K562 (cell line): Measurements from ENCODE around the gene CD55. TPM values are rescaled to one million over a fixed set of nuclear protein-coding genes. Genes with fewer than 3 reads are reported as not detected.

ENCODE experiments used
- ATF1 ChIP-seq, 2 experiments: fragments of 450-650 bp in 1 of 2; IDR thresholded peaks; 2 replicates each; pipeline ENCODE4 v1.6.1; 2016; ENCODE audit warnings: missing compliant biosample characterization in 1 of 2, missing genetic modification characterization in 1 of 2
- BRD9 ChIP-seq: fragments of 450-650 bp; IDR thresholded peaks from 2 replicates; pipeline ENCODE4 v1.6.1; 2018; ENCODE audit warnings: low read depth; ENCODE audit not compliant: partially characterized antibody
- CBFA2T2 ChIP-seq: fragments of 450-650 bp; conservative IDR thresholded peaks from 2 replicates; pipeline ENCODE4 v1.6.1; 2017; ENCODE audit warnings: mild to moderate bottlenecking
- CBX1 ChIP-seq: sonication (generic); IDR thresholded peaks from 2 replicates; pipeline ENCODE4 v1.6.1; 2016; ENCODE audit warnings: antibody characterized with exemption, low read depth, mild to moderate bottlenecking
- CHAMP1 ChIP-seq: fragments of 450-650 bp; IDR thresholded peaks from 2 replicates; pipeline ENCODE4 v1.6.1; 2016; ENCODE audit warnings: mild to moderate bottlenecking
- ETV5 ChIP-seq: sonication (generic); formaldehyde crosslinking; IDR thresholded peaks from 2 replicates; pipeline ENCODE4 v1.4.0; 2020; ENCODE audit warnings: low read depth, mild to moderate bottlenecking, missing genetic modification reagents
- MCM5 ChIP-seq: fragments of 450-650 bp; IDR thresholded peaks from 2 replicates; pipeline ENCODE4 v1.6.1; 2016; ENCODE audit warnings: low read depth
- NBN ChIP-seq: fragments of 450-650 bp; IDR thresholded peaks from 2 replicates; pipeline ENCODE4 v1.6.1; 2016; ENCODE audit warnings: low read depth, mild to moderate bottlenecking
- NR0B1 ChIP-seq: fragments of 450-650 bp; IDR thresholded peaks from one replicate; pipeline ENCODE4 v1.6.1; 2018; ENCODE audit warnings: mild to moderate bottlenecking, moderate library complexity; ENCODE audit not compliant: partially characterized antibody
- ZBED1 ChIP-seq: IDR thresholded peaks from 2 replicates; pipeline ENCODE4 v1.6.1; 2014
- ZBTB40 ChIP-seq, 2 experiments: fragments of 450-650 bp in 1 of 2; sonication (generic) in 1 of 2; formaldehyde crosslinking in 1 of 2; IDR thresholded peaks; 2 replicates each; pipeline versions ENCODE4 v1.7.1 to v1.9.0; 2016 to 2022; ENCODE audit warnings: inconsistent platforms in 1 of 2, mild to moderate bottlenecking in 1 of 2, missing genetic modification reagents in 1 of 2
- ZNF124 ChIP-seq: sonication (generic); formaldehyde crosslinking; IDR thresholded peaks from 2 replicates; pipeline ENCODE4 v1.8.1; 2022; ENCODE audit warnings: missing genetic modification reagents
- ZNF57 ChIP-seq: fragments of 450-650 bp; formaldehyde crosslinking; IDR thresholded peaks from 2 replicates; pipeline ENCODE4 v1.4.0; 2020; ENCODE audit warnings: mild to moderate bottlenecking, moderate library complexity
- ZNF586 ChIP-seq: fragments of 450-650 bp; formaldehyde crosslinking; conservative IDR thresholded peaks from 2 replicates; pipeline ENCODE4 v1.4.0; 2020; ENCODE audit warnings: mild to moderate bottlenecking, moderate library complexity
- ZNF830 ChIP-seq: fragments of 250-450 bp; sonication (Bioruptor Pico); IDR thresholded peaks from 2 replicates; pipeline ENCODE4 v1.5.0; 2021; ENCODE audit warnings: mild to moderate bottlenecking
- polyA plus RNA-seq, 8 experiments: library from polyadenylated mRNA; depleted of rRNA in 4 of 8; stranded (reverse) in 5 of 8; unstranded in 3 of 8; fragments of >200 nt; fragmentation: Nextera tagmentation in 2 of 8; fragmentation: Illumina TruSeq in 1 of 8; extraction: Ambion mirVana in 2 of 8; extraction: Trizol in 1 of 8; gene quantifications; 2 replicates each; pipeline versions ENCODE4 v1.2.1 to v1.2.3, GENCODE V29; 2011 to 2014; ENCODE audit warnings: inconsistent platforms in 1 of 8, missing spikeins in 1 of 8
- total RNA-seq, 7 experiments: library from RNA; depleted of rRNA in 6 of 7; stranded (reverse); fragments of >200 nt in 6 of 7; fragmentation: Illumina TruSeq in 2 of 7; extraction: Trizol in 2 of 7; gene quantifications; 2 replicates each; pipeline versions ENCODE4 v1.2.1 to v1.2.3, GENCODE V29; 2011 to 2021; ENCODE audit warnings: low replicate concordance in 1 of 7

Gene CD55
- total and polyA plus RNA-seq, 9 of the 15 experiments (the other 6 are each of a cell fraction or from before 2014, with no cell fraction given): 17.7 to 150 (median 97.0) TPM

GRCh38 chr1:207321790-207322645 is 540 bp downstream of the CD55 start (continued):
- TF ChIP-seq CHAMP1: no peak
- TF ChIP-seq ATF1 (CRISPR knock-in tag; IDR thresholded peaks at IDR 0.05): no peak
- no peak for TF ChIP-seq ATF1 (tag; IDR thresholded peaks at IDR 0.05)
- TF ChIP-seq ZNF57 (CRISPR knock-in tag): no peak
- TF ChIP-seq ZBTB40 (IDR thresholded peaks at IDR 0.05): peak; percentile 45
- no peak for TF ChIP-seq ZBTB40 (CRISPR knock-in tag; IDR thresholded peaks at IDR 0.05)
- no peak for TF ChIP-seq MCM5
- no peak for TF ChIP-seq CBFA2T2
- no peak for TF ChIP-seq BRD9
- no peak for TF ChIP-seq ETV5
- TF ChIP-seq ZNF586 (CRISPR knock-in tag): no peak; the same call in 1 of the 2 replicates
- TF ChIP-seq NR0B1: no peak
- TF ChIP-seq ZNF830 (CRISPR knock-in tag): no peak
- no peak for TF ChIP-seq ZNF124
- 0 out of 2 replicates have a peak, but pooled peaks have one; percentile 19 for TF ChIP-seq CBX1
- TF ChIP-seq NBN: no peak
- TF ChIP-seq ZBED1: no peak
